ENCODE measurements around the gene TMEM81. TPM values are rescaled to one million over a fixed set of nuclear protein-coding genes. Genes with fewer than 3 reads are reported as not detected.

TMEM81 gene
- total and polyA plus RNA-seq, 2 donors (not counting 1 experiment from before 2014, with no cell fraction given): 1.8 to 1.9 TPM

DNA sequence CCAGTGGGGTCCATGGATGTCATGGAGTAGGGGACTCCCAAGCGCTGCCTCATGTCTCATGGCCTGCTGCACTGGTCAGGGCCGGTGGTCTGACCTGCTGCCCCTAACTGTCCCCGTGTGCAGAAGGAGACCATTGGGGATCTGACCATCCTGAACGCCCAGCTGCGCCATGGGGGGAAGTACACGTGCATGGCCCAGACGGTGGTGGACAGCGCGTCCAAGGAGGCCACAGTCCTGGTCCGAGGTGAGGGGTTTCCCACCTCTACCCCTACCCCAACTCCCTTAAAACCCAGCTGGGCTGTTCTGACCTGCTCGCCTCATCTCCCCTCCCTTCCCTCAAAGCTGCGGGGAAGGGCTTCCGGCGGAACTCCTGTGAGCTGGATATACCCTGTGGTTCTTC, 18.6 kb downstream of the TMEM81 start:
- H3K27ac ChIP-seq (ENCODE audit: insufficient read depth, low read length): no peak overlapping the region
- H4K20me1 ChIP-seq (ENCODE audit: control insufficient read depth, extremely low read depth, insufficient read depth, low read length): no peaks in the 10 kb centered on the region
- no peak for TF ChIP-seq CTCF (conservative IDR thresholded peaks at IDR 0.05 in 1 of 2, IDR thresholded peaks at IDR 0.05 in 1 of 2; ENCODE audit: low read depth in 1 of 2, low read length in 2 of 2)
- TF ChIP-seq EZH2 (IDR thresholded peaks at IDR 0.05; ENCODE audit: low read length, missing control alignments): no peak
- no peaks in the 10 kb centered on the region for H3K36me3 ChIP-seq (ENCODE audit: control insufficient read depth, insufficient read depth, low read length)
- H3K9ac ChIP-seq (ENCODE audit: insufficient read depth, low read length): no peak overlapping the region
- H3K4me3 ChIP-seq (replicated peaks in 1 of 4; ENCODE audit: control extremely low read depth in 1 of 4, insufficient read depth in 1 of 4, low read depth in 3 of 4, low read length in 4 of 4): no peak overlapping the region
- H3K27me3 ChIP-seq (ENCODE audit: control insufficient read depth, insufficient read depth, low read length): no peaks in the 10 kb centered on the region
- DNase-seq (ENCODE audit: low read depth in 2 of 2): no peak
- no peak overlapping the region for H2AFZ ChIP-seq (ENCODE audit: low read length)
- H3K9me3 ChIP-seq (ENCODE audit: control insufficient read depth, insufficient read depth, low read depth, low read length): no peaks in the 10 kb centered on the region
- no peaks in the 10 kb centered on the region for H3K79me2 ChIP-seq (ENCODE audit: control insufficient read depth, insufficient read depth, low read length)
- H3K4me1 ChIP-seq (ENCODE audit: control insufficient read depth, extremely low read depth, insufficient read depth, low read length): no peaks in the 10 kb centered on the region
- H3K4me2 ChIP-seq (ENCODE audit: extremely low read depth, insufficient read depth, low read length): no peak overlapping the region

GRCh38 chr1:205064741-205065316, 19.4 kb downstream of the TMEM81 start:
- Histone ChIP-seq H3K79me2 (ENCODE audit: control insufficient read depth, insufficient read depth, low read length) (no peaks in the 10 kb centered on the region), H3K4me1 (ENCODE audit: control insufficient read depth, extremely low read depth, insufficient read depth, low read length) (no peaks in the 10 kb centered on the region), H4K20me1 (ENCODE audit: control insufficient read depth, extremely low read depth, insufficient read depth, low read length) (no peaks in the 10 kb centered on the region), H3K9me3 (ENCODE audit: control insufficient read depth, insufficient read depth, low read depth, low read length) (no peaks in the 10 kb centered on the region), H3K4me2 (ENCODE audit: extremely low read depth, insufficient read depth, low read length) (no peak overlapping the region), H3K36me3 (ENCODE audit: control insufficient read depth, insufficient read depth, low read length) (no peaks in the 10 kb centered on the region), H3K27me3 (ENCODE audit: control insufficient read depth, insufficient read depth, low read length) (no peaks in the 10 kb centered on the region), H3K27ac (ENCODE audit: insufficient read depth, low read length) (no peak overlapping the region), H3K9ac (ENCODE audit: insufficient read depth, low read length) (no peak overlapping the region), H3K4me3 (replicated peaks in 1 of 4; ENCODE audit: control extremely low read depth in 1 of 4, insufficient read depth in 1 of 4, low read depth in 3 of 4, low read length in 4 of 4) (no peak overlapping the region), H2AFZ (ENCODE audit: low read length) (no peak overlapping the region)
- TF ChIP-seq EZH2 (IDR thresholded peaks at IDR 0.05; ENCODE audit: low read length, missing control alignments): no peak
- TF ChIP-seq CTCF (conservative IDR thresholded peaks at IDR 0.05 in 1 of 2, IDR thresholded peaks at IDR 0.05 in 1 of 2; ENCODE audit: low read depth in 1 of 2, low read length in 2 of 2): no peak
- no peak for DNase-seq (ENCODE audit: low read depth in 2 of 2)

GRCh38 chr1:205064301-205064700, 20.0 kb downstream of the TMEM81 start:
- Histone ChIP-seq H4K20me1 (ENCODE audit: control insufficient read depth, extremely low read depth, insufficient read depth, low read length) (no peaks in the 10 kb centered on the region), H3K4me1 (ENCODE audit: control insufficient read depth, extremely low read depth, insufficient read depth, low read length) (no peaks in the 10 kb centered on the region), H3K4me3 (replicated peaks in 1 of 4; ENCODE audit: control extremely low read depth in 1 of 4, insufficient read depth in 1 of 4, low read depth in 3 of 4, low read length in 4 of 4) (no peak overlapping the region), H3K36me3 (ENCODE audit: control insufficient read depth, insufficient read depth, low read length) (no peaks in the 10 kb centered on the region), H3K79me2 (ENCODE audit: control insufficient read depth, insufficient read depth, low read length) (no peaks in the 10 kb centered on the region), H3K27ac (ENCODE audit: insufficient read depth, low read length) (no peak overlapping the region), H3K9ac (ENCODE audit: insufficient read depth, low read length) (no peak overlapping the region), H3K27me3 (ENCODE audit: control insufficient read depth, insufficient read depth, low read length) (no peaks in the 10 kb centered on the region), H2AFZ (ENCODE audit: low read length) (no peak overlapping the region), H3K9me3 (ENCODE audit: control insufficient read depth, insufficient read depth, low read depth, low read length) (no peaks in the 10 kb centered on the region), H3K4me2 (ENCODE audit: extremely low read depth, insufficient read depth, low read length) (no peak overlapping the region)
- no peak for TF ChIP-seq EZH2 (IDR thresholded peaks at IDR 0.05; ENCODE audit: low read length, missing control alignments)
- no peak for TF ChIP-seq CTCF (conservative IDR thresholded peaks at IDR 0.05 in 1 of 2, IDR thresholded peaks at IDR 0.05 in 1 of 2; ENCODE audit: low read depth in 1 of 2, low read length in 2 of 2)
- no peak for DNase-seq (ENCODE audit: low read depth in 2 of 2)

Measured in fibroblast of lung (primary cell).